ENCODE results near the gene HINT1. TPM values are rescaled to one million over a fixed set of nuclear protein-coding genes. Genes with fewer than 3 reads are reported as not detected.

Gene HINT1
- total and polyA plus RNA-seq, 2 of the 4 experiments (the other 2 are of a cell fraction), result 179 to 352 TPM

DNA sequence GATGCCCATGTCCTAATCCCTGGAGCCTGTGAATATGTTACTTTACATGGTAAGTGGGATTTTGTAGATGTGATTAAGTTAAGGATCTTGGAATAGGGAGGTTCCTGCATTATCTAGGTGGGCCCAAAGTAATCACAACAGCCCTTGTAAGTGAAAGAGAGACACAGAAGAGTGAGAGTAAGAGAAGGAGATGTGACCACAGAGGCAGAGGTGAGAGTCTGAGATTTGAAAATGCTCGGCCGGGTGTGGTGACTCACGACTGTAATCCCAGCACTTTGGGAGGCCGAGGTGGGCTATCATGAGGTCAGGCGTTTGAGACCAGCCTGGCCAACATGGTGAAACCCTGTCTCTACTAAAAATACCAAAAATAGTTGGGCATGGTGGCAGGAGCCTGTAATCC is 2.6 kb upstream of the HINT1 start:
- no peak overlapping the region for H4K5ac ChIP-seq (ENCODE audit: low read depth, low read length)
- DNase-seq, result no peak
- TF ChIP-seq, protein P1, sequence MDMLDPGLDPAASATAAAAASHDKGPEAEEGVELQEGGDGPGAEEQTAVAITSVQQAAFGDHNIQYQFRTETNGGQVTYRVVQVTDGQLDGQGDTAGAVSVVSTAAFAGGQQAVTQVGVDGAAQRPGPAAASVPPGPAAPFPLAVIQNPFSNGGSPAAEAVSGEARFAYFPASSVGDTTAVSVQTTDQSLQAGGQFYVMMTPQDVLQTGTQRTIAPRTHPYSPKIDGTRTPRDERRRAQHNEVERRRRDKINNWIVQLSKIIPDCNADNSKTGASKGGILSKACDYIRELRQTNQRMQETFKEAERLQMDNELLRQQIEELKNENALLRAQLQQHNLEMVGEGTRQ (IDR thresholded peaks at IDR 0.05; ENCODE audit: low read depth, low read length), result no peak
- TF ChIP-seq RAD21 (IDR thresholded peaks at IDR 0.05; ENCODE audit: low read length), result no peak
- TF ChIP-seq RCOR1 (IDR thresholded peaks at IDR 0.05; ENCODE audit: insufficient replicate concordance, low read length), result no peak
- no peak for TF ChIP-seq BHLHE40 (IDR thresholded peaks at IDR 0.05; ENCODE audit: low read depth, low read length)
- no peak for TF ChIP-seq MAFK (IDR thresholded peaks at IDR 0.05; ENCODE audit: low read depth, low read length)
- no peak for TF ChIP-seq RFX5 (IDR thresholded peaks at IDR 0.05; ENCODE audit: low read depth, low read length)
- TF ChIP-seq, protein P2, sequence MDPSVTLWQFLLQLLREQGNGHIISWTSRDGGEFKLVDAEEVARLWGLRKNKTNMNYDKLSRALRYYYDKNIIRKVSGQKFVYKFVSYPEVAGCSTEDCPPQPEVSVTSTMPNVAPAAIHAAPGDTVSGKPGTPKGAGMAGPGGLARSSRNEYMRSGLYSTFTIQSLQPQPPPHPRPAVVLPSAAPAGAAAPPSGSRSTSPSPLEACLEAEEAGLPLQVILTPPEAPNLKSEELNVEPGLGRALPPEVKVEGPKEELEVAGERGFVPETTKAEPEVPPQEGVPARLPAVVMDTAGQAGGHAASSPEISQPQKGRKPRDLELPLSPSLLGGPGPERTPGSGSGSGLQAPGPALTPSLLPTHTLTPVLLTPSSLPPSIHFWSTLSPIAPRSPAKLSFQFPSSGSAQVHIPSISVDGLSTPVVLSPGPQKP (IDR thresholded peaks at IDR 0.05; ENCODE audit: borderline replicate concordance, low read depth, low read length), result no peak
- TF ChIP-seq, protein P3, sequence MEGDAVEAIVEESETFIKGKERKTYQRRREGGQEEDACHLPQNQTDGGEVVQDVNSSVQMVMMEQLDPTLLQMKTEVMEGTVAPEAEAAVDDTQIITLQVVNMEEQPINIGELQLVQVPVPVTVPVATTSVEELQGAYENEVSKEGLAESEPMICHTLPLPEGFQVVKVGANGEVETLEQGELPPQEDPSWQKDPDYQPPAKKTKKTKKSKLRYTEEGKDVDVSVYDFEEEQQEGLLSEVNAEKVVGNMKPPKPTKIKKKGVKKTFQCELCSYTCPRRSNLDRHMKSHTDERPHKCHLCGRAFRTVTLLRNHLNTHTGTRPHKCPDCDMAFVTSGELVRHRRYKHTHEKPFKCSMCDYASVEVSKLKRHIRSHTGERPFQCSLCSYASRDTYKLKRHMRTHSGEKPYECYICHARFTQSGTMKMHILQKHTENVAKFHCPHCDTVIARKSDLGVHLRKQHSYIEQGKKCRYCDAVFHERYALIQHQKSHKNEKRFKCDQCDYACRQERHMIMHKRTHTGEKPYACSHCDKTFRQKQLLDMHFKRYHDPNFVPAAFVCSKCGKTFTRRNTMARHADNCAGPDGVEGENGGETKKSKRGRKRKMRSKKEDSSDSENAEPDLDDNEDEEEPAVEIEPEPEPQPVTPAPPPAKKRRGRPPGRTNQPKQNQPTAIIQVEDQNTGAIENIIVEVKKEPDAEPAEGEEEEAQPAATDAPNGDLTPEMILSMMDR (conservative IDR thresholded peaks at IDR 0.05; ENCODE audit: low read depth, low read length), result no peak
- no peak for TF ChIP-seq NFE2L2 (IDR thresholded peaks at IDR 0.05; ENCODE audit: low read depth, low read length)
- no peak for TF ChIP-seq CHD1 (IDR thresholded peaks at IDR 0.05; ENCODE audit: low read depth, low read length)
- no peak for TF ChIP-seq CEBPB (IDR thresholded peaks at IDR 0.05; ENCODE audit: low read depth, low read length)
- no peak for TF ChIP-seq SMC3 (IDR thresholded peaks at IDR 0.05; ENCODE audit: low read depth, low read length)
- no peak overlapping the region for H3K9ac ChIP-seq (ENCODE audit: low read depth, low read length)
- intact Hi-C loops (cut with micrococcal nuclease) (no loop called here), in situ Hi-C loops (cut with MboI; ENCODE audit: low sequenced_read_pairs) (loop anchor here (10.0 kb wide), 2 partner anchors 107 to 217 kb away; no protein-coding TSS in a partner anchor), dilution Hi-C loops (cut with HindIII; ENCODE audit: low sequenced_read_pairs, unreplicated experiment) (no loop called here)
- peaks cover 5% of the 10 kb centered on the region; the same call in 1 of the 2 replicates for H3K4me1 ChIP-seq (ENCODE audit: control insufficient read depth, insufficient read depth, low read length)
- no peaks in the 10 kb centered on the region for H3K9me3 ChIP-seq (ENCODE audit: control insufficient read depth, insufficient read depth, low read length)
- no peak overlapping the region for H3K4me3 ChIP-seq (ENCODE audit: insufficient read depth, low read depth, low read length)
- no peak overlapping the region for H3K4me2 ChIP-seq (ENCODE audit: low read depth, low read length)
- no peak overlapping the region for H2AFZ ChIP-seq (replicated peaks; ENCODE audit: low read length, poor library complexity)
- no peak overlapping the region for H3K23ac ChIP-seq (ENCODE audit: low read depth, low read length)
- H2BK5ac ChIP-seq (ENCODE audit: low read depth, low read length, poor library complexity, severe bottlenecking), result no peak overlapping the region
- no peak overlapping the region for H2BK120ac ChIP-seq (ENCODE audit: low read depth, low read length)
- no peak overlapping the region for H2BK15ac ChIP-seq (ENCODE audit: low read depth, low read length)
- no peak overlapping the region for H3K4ac ChIP-seq (ENCODE audit: low read depth, low read length)
- no peak for ATAC-seq (ENCODE audit: low read depth)
- no peak overlapping the region for H3K18ac ChIP-seq (ENCODE audit: low read depth, low read length)
- no peak overlapping the region for H3K14ac ChIP-seq (replicated peaks; ENCODE audit: low read depth, low read length)
- H2AK5ac ChIP-seq (ENCODE audit: low read depth, low read length), result no peak overlapping the region
- no peaks in the 10 kb centered on the region for H3K27me3 ChIP-seq (ENCODE audit: control insufficient read depth, insufficient read depth, low read length)
- peaks cover 6 to 14% of the 10 kb centered on the region in 2 experiments for H3K79me1 ChIP-seq (ENCODE audit: low read depth in 1 of 2, low read length in 2 of 2)
- BruUV-seq (replicated peaks), result no TSS peak
- no peak overlapping the region for H3K56ac ChIP-seq (ENCODE audit: extremely low read depth, insufficient read depth, low read length)
- H3K36me3 ChIP-seq (ENCODE audit: control insufficient read depth, insufficient read depth, low read length), result no peaks in the 10 kb centered on the region
- H3K9me1 ChIP-seq (ENCODE audit: insufficient read depth, low read length), result peaks cover 2% of the 10 kb centered on the region
- H2AK9ac ChIP-seq (replicated peaks; ENCODE audit: low read depth, low read length, poor library complexity), result no peak overlapping the region
- no peak overlapping the region for H2BK20ac ChIP-seq (ENCODE audit: low read depth, low read length)
- H4K8ac ChIP-seq (ENCODE audit: low read depth in 2 of 2, low read length in 2 of 2), result no peak overlapping the region
- H4K20me1 ChIP-seq (ENCODE audit: insufficient read depth, low read length), result no peaks in the 10 kb centered on the region
- H4K91ac ChIP-seq (ENCODE audit: insufficient read depth, low read depth, low read length), result no peak overlapping the region
- POLR2A ChIA-PET (ENCODE audit: unreplicated experiment), result no interaction called here
- no peak overlapping the region for H3K27ac ChIP-seq (ENCODE audit: insufficient read depth, low read length)
- no CpG with 5 or more reads among the region's 5 CpGs for WGBS, 2 experiments (ENCODE audit: extremely low coverage in 2 of 2, insufficient read length in 1 of 2)
- CTCF ChIA-PET, result no interaction called here
